Stimulated activated CD8-positive, alpha-beta memory T cell treated with anti-CD3 and anti-CD28 coated beads, Interleukin-4, amount 100 ng/mL, for 4 hours (primary cell): ENCODE measurements around the gene NRXN2.
"Not testable (repeated sequence)": the region's sequence is repeated elsewhere in the genome, so short reads cannot be mapped to it uniquely, and the experiment has no call there.

Experiments used
- DNase-seq, 2 donors: peaks; one replicate each; pipeline ENCODE4 v3.0.0-alpha.2; 2020; ENCODE audit warnings: low read depth in 2 of 2, low spot score in 1 of 2

The NRXN2 gene

DNA sequence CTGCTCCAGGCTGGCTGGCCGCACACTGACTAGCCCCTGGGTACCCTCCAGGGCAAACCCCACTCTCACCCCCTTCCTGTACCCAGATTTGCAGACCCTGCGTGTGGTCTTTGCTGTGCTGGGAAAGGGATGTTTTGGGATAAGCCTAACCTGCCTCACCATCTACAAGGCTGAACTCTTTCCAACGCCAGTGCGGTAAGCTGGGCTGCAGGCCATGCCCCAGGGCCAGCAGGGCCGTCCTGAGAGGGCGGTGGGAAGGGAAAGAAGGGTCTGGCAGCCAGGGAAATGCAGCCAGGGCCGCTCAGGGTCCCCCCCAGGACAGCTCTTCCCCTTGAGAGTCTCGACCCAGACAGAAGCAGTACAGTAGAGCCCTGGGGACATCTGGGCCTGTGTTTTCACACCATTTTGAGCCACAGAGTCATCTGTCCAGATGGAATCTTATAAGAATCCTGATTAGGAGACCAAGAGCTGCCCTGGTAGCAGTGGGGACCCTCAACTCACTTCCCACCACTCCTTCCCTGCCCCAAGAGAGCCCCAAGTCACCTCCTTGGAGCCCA is 154.3 kb downstream of the NRXN2 start:
- DNase-seq: no peak

DNA sequence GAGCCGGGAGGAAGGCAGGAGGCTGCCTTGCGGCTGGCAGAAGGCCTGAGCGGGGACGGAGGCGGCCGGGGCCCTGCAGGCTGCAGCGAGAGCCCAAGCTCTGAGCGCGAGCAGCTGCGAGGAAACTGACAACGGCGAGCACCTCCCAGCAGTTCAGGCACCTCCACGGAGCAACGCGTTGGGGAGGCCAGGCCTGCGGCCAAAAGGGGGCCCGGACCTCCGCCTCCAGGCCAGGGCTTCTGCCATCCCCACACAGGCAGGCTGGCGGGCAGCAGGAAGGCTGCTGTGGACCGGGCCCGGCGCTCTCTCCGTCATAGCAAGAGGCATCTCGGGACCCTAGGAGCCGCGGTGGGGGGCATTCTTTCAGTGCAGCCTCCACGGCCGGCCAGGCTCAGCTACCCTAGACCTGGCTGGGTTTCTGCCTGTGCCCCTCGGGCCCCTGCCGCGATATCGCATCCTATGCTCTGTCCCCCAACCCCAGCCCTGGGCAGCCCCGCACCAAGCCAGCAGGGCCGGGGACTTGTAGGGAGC is 154.9 kb downstream of the NRXN2 start:
- DNase-seq: no peak

DNA sequence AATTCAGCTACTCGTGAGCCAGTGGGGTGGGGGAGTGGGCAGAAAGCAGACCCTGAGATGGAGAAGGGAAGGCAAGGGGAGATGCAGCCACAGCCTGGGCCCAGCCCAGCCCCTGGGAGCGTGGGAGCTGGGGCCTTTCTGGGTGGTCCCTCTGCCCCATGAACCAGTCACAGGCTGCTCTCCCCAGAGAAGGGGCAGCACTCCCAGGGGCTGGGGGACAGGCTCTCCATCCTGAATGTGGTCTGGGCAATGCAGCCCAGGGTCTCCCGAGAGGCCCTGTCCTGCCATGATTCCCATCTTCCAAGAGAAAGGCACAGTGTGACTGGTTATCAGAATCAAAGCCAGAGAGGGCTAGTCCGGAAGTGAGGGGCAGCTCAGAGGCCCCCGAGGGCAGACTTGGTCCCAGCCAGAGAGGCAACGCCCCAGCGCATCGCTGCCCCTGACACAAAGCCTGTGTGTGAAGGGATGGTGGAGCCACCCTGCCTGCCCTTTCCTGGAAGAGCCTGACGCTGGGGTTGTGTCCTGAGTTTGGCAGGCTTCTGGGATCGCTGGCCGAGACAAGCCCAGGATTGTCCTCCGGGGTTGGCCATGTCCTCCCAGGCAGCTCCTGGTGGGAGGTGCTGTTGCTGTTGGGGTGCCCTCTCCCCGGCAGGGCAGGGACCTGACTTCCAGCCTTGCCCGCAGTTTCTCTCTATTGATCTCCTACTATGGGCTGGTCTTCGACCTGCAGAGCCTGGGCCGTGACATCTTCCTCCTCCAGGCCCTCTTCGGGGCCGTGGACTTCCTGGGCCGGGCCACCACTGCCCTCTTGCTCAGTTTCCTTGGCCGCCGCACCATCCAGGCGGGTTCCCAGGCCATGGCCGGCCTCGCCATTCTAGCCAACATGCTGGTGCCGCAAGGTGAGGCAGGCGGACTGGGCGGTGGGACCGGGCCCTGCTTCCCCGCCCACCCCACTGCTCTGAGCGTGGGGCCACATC is 155.8 kb downstream of the NRXN2 start:
- DNase-seq: no peak

DNA sequence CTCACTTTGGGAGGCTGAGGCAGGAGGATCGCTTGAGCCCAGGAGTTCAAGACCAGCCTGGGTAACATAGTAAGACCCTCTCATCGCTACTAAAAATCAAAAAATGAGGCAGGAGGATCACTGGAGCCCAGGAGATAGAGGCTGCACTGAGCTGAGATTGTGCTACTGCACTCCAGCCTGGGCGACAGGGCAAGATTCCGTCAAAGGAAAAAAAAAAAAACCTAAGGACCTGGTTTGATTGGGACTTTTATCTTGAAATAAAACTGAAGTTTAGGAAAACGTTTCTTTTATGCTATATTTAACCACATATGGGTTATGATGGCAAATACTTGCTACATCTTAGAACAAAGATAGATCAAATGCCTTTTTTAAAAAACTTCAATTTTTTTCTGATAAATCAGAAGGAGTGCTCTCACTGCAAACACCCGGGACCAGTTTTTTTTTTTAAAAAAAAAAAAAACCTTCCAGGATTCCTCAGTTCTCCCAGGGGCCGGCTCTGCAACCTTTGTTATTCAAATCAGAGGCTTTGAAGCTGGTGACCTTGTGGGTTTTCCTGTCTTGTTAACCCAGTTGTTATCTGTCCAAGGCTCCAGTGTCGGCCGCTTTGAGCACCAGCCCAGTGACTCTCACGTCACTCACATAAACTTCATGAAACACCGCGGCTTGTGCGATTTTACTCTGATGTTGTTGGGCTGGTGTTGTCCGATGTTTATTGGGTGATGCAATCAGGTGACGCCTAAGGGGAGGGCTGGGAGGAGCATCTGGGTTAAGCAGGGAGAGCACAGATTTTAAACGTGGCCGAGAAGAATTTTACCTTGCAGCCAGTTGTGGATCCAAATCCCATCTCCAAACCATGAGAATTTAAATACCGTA is 156.7 kb downstream of the NRXN2 start:
- DNase-seq: no peak

DNA sequence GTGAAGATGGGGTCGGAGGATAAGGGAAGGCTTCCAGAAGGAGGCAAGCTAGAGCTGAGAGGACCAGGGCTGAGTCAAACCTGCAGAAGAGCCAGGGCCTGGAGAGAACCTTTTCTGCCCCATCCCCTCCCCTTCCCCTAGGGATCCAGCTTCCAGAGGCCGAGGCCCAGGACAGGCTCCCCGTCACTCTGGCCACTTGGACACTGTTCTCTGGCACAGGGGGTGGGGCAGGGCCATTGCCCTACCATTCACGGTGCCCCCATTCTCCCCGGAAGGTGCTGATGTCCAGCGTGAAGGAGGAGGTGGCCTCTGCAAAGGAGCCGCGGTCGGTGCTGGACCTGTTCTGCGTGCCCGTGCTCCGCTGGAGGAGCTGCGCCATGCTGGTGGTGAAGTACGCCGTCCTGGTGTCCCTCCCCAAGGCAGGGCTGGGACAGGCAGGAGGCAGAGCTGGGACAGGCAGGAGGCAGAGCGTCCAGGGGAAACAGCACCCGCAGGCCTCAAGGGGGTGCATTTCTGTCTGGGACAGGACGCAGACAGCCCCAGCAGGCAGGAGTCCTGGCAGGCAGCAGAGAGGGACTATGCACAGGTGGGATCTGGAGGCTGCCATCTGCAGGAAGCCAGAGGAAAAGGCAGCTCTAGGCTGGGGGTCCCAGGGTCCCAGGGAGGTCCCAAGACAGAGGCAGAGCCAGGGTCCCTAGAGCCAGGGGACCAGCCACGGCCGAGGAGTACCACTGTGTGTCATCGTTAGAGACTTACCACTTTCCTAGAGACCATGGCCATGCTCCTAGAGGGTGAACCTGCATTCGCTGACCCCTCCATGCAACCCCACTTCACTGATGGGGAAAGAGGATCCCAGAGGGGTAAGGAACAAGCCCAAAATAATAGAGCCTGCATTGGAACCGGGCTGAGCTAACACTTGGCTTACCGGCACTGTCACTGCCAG is 157.8 kb downstream of the NRXN2 start:
- no peak for DNase-seq

DNA sequence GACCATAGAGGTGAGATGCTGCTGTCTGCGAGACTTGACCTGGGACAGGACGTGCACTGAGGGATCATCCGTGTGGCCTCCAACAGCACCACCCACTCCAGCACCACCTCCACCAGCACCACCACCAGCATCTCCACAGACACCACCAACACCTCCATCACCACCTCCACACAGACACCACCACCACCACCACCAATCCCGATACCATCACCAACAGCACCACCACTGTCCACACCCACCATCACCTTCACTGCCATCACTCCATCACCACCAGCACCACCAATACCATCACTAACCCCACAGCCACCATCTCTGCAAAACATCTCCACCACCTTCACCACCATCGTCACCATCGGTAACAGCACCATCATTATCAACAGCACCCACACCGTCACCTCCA is 158.6 kb downstream of the NRXN2 start:
- no peak for DNase-seq

DNA sequence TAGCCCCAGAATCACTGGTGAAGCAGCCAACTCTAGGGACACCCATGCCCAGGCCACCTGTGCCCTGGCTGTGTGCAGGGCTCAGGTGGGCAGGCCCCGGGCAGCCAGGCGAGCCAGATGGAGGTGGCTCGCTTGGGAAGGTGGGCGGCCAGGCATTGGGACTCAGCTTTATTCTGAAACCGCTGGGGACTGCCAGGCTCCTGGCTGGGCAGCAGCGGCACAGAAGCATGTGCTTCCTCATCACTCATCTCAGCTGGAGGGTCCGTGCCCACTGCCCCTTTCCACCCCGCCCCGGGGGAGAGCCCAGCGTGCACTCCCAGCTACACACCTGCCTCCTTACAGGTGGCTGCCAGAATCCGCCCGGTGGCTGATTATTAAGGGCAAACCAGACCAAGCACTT is 159.0 kb downstream of the NRXN2 start:
- no peak for DNase-seq

DNA sequence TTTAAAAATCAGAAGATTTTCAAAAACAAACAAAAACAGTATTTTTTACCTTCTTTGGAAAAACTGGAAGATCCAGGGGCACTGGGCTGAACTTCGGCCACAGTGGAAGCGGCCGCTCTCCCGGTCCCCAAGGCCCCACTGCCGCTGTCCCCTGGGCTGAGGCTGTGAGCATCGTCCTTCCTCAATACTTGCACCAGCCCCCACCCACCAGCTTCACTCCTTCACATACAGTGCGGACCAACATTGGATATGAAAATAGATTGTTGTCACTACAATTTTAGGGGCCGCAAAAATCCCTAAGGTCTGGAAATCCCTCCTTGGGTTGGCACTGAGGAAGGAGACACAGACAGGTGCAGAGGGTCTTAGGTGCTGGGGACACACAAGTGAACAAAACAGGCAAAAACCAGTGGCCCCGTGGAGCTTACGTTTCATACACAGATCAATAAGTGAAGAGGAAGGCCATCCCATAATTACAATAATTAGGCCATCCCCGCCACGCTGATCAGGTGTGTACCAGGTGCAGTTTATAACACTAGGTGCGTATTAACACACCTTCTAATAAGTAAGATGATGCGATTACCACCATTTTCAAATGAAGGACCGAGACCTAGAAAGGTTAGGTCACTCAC is 160.2 kb downstream of the NRXN2 start:
- no peak for DNase-seq

DNA sequence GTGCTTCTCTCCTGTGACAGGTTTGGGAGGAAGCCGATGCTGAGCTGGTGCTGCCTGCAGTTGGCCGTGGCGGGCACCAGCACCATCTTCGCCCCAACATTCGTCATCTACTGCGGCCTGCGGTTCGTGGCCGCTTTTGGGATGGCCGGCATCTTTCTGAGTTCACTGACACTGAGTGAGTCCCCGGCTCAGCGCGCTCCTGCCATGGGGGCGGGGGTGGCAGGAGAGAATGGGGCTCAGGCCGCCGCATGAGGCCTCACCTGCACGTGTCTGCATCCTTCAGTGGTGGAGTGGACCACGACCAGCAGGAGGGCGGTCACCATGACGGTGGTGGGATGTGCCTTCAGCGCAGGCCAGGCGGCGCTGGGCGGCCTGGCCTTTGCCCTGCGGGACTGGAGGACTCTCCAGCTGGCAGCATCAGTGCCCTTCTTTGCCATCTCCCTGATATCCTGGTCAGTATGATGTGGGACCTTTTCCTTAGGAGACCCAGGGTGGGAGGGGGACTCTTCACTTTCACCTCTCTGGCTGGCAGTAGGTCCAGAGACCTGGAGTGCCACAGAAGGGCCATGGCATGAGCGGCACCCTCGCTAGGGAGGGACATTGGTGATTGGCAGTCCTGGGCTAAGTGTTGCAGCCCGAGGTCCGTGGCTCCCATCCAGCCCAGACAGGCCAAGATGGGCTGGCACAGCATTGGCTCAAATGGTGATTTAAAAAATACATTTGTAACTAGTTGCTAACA is 160.8 kb downstream of the NRXN2 start:
- no peak for DNase-seq

DNA sequence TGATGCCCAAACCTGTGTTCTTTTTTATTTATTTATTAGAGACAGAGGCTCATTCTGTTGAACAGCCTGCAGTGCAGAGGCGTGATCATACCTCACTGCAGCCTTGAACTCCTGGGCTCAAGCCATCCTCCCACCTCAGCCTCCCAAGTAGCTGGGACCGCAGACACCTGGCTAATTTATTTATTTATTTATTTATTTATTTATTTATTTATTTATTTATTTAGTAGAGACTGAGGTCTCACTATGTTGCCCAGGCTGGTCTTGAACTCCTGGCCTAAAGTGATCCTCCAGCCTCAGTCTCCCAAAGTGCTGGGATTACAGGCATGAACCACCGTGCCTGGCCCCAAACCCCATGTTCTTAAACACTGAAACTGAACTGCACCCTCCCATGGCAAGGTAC is 161.6 kb downstream of the NRXN2 start:
- DNase-seq: not testable (repeated sequence)

DNA sequence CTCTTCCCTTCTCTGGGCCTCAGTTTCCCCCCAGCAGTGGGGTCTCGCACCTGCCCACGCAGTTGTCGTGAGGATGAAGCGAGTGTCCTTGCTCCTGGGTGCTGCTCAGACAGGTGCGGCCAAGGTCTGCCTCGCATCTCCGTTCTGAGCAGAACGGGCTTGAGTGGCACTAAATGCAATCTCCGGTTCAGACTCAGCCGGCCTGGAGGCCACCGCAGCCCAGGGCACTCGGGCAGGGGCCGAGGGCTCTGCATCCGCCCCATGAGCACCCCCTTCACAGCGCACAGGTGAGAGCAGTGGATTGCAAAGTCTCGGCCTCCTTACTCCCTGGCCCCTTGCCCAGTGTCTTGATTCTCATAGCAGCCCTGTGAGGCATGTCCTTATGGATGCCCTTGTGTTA is 162.1 kb downstream of the NRXN2 start:
- no peak for DNase-seq

DNA sequence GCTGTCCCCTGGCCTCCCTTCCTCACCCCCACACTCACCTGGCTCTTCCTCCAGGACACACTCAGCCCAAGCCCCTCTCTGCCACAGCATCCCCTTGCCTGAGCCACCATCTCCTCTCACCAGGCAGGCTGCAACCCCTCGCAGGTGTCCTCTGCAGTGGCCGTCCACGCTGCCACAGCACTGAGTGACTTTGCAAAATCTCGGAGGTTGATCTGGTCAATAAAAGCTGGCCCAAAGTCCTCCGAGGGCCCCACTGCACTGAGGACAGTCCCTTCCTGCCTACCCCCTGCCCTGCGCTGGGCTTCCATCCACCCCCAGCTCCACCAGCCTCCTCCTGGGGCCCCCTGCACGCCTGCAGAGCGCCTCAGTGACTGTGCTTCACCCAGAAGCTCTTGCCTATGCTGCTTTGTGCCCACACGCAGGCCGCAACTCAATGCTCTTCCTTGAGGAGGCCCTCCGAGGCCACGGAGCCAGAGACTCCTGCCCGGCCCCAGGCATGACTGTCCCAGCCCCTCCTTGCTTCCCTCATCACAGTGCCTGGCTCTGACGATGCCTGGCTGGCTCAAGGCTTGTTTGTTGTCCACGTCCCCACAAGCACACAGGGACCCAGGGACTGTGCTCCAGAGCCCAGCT is 162.7 kb downstream of the NRXN2 start:
- no peak for DNase-seq

DNA sequence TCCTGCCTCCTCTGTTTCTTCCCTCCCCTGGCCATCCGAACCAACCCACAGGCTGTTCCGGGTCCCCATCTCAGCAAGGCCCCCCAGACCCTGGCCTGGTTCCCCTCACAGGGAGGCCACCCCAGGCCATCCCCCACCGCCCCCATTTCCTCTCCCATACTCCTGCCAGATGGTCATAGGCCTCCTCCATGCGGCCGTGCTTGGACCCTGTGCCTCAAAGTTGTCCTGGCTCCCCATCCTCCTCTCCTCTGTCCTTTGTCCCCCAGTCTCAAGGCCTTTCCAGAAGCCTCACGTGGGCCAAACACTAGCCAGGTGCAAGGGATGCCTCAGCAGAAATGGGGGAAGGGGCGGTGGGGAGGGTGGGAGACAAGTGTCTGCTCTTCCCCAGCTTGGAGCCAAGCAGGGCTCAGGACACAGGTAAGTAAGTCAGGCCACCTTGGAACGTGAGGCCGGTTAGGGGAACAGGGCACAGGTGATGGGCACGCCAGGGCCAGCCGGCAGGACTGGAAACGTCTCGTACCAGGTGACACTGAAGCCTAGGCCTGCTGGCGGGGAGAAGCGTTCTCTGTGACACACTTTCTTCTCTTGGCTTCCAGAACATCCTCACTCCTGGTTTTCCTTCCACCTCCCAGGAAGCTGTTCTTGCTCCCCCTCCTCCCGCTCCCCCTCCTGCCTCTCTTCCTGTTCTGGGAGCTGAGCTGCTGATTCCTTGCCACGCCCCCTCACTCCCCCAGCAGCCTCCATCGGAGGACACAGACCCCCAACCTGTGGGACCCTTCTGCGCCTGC is 163.5 kb downstream of the NRXN2 start:
- DNase-seq: no peak

DNA sequence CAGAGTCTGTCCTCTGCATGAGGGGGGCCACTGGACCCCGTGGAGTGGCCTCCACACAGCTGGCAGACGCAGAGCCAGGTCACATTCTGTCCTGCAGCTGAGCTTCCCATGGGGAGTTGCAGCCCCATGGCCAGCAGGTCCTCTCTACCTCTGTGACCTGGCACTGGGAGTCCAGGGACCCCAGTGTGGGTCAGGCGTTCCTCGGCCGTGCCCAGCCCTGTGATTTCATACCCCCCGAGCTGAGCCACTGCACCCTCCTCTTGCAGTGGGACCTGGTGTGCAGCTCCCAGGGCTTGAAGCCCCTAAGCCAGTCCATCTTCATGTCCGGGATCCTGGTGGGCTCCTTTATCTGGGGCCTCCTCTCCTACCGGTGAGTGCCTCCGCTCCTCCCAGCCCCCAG is 164.1 kb downstream of the NRXN2 start:
- no peak for DNase-seq

DNA sequence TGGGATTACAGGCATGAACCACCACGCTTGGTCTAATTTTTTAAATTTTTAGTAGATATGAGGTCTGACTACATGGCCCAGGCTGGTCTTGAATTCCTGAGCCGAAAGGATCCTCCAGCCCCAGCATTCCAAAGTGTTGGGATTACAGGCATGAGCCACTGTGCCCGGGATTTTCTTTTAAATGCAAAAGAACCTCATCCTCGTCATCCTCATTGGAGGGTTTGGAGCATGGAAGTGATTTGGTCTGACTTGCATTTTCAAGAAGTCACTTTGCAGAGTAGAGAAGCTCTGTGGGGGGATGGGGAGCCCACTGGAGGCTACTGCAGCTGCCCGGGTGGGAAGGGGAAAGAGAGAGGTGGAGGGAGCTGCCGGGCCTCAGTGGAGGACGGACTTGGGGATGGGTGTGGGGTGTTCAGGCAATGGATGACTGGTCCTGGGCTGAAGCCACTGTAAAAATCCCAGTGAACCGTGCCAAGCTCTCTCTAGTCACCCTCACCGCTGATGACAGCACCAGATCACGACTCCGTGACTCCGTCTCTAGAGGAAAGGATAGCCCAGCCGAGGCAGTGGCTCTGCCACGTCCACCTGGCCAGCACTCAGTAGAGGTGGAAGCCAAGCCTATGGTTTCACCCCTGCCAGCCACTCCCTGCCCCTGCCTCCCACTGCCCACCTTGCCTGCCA is 164.8 kb downstream of the NRXN2 start:
- DNase-seq: no peak

DNA sequence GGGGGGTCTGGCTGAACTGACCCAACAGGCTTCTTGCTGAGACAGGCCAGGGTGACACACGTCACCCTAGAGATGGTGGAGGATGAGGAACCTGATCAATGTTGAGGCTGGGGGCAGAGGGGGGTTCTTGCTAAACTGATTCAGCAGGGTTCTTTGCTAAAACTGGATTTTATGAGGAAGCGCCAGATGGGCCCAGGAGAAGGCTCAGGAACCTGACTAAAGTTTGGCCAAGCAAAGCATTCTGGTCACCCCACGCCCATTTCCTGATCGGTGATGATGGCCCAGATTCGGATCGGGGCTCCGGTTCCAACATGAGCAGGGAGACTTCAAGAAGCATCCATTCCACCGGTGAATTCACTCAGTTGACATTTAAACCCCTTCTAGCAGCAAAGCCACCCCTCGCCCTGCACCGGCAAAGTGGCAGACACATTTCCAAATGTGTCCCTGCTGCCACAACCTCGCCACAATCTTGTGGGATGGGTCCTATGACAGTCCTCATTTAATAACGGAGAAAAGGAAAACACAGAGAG is 166.2 kb downstream of the NRXN2 start:
- no peak for DNase-seq
